Pancreas (tissue), 10 donors: ENCODE results near the gene DUSP16. TPM values are rescaled to one million over a fixed set of nuclear protein-coding genes. Genes with fewer than 3 reads are reported as not detected.

Experiments
- ATAC-seq, 4 donors: fragments of 200-7000 bp; cut with Tn5 transposase; one replicate each; pipeline versions ENCODE4 v1.8.0 to v1.9.1; 2020; ENCODE audit warnings: mild to moderate bottlenecking in 4 of 4, moderate library complexity in 4 of 4
- DNase-seq, 6 donors: peaks; one replicate each; pipeline ENCODE4 v3.0.0-alpha.2; 2020
- FAIRE-seq: peaks from 2 replicates; lab custom pipeline; 2012; peaks lifted over from hg19 to GRCh38; lab: Jason Lieb, UNC
- H3K27ac ChIP-seq, 4 donors: fragments of 200-600 bp; sonication (generic); 1 replicate in 3 of 4; 2 replicates in 1 of 4; pipeline versions ENCODE4 v1.5.0 to v1.8.0; 2020
- H3K27me3 ChIP-seq, 4 donors: fragments of 200-600 bp; one replicate each; pipeline ENCODE4 v1.8.0; 2021
- H3K36me3 ChIP-seq, 3 donors: fragments of 200-600 bp; sonication (generic) in 1 of 3; one replicate each; pipeline versions ENCODE4 v1.5.0 to v1.8.0; 2020 to 2021
- H3K4me1 ChIP-seq, 3 donors: fragments of 200-600 bp; one replicate each; pipeline ENCODE4 v1.8.0; 2021
- H3K4me3 ChIP-seq, 4 donors: fragments of 200-600 bp; sonication (generic) in 2 of 4; one replicate each; pipeline versions ENCODE4 v1.5.0 to v1.8.0; 2020 to 2021
- H3K9me3 ChIP-seq, 4 donors: fragments of 200-600 bp; one replicate each; pipeline ENCODE4 v1.8.0; 2021
- WGBS, 2 donors: extraction: QIAGEN DNeasy Blood & Tissue Kit; methylation state at CpG; one replicate each; pipeline ENCODE4 v1.1.7; 2013; 5-methylcytosine and 5-hydroxymethylcytosine counted together
- intact Hi-C, 3 donors: fragments of 100-400 bp; cut with DNase I; formaldehyde crosslinking; loops; one replicate each; pipeline versions ENCODE4 v1.11.1 to v1.14.2; 2022
- polyA plus RNA-seq, 2 donors: library from polyadenylated mRNA; stranded (reverse); fragments of 200-250 nt; gene quantifications; one replicate each; pipeline ENCODE4 v1.2.3, GENCODE V29; 2013
- total RNA-seq, 6 donors: library from RNA; stranded (reverse); fragmentation: NEBNext Ultra II Directional in 4 of 6; extraction: Animal tissue kit (Norgen Biotek cat#: 25700) in 4 of 6; gene quantifications; one replicate each; pipeline versions ENCODE4 v1.2.1 to v1.2.4, GENCODE V29; 2021 to 2023
- TF ChIP-seq, protein P1 (sequence below), 4 donors: fragments of 200-600 bp; sonication (generic) in 3 of 4; IDR thresholded peaks; one replicate each; pipeline versions ENCODE4 v1.5.0 to v1.8.0; 2021; ENCODE audit warnings: antibody characterized with exemption in 4 of 4
- donor health status: healthy with polysubstance abuse.
- donor health status: DM: no; HTN: no; CAD: no; lungs with moderate emphysema.
- donor health status: DM: no; HTN: no; CAD: no.
- donor health status: control.
- donor health status: control.
- donor health status: Bipolar disorder and iron deficiency.
- donor health status: DM: yes; HTN: yes; CAD: no.
- donor health status: DM: no; HTN: no; CAD: no.
- donor health status: DM: no; HTN: no; CAD: no.
- donor health status: DM: yes; HTN: yes; CAD: no.

Gene DUSP16
- total and polyA plus RNA-seq, 8 donors: 5.8 to 38.7 (median 26.5) TPM

- no peak for DNase-seq
- no peak for FAIRE-seq
- TF ChIP-seq, protein P1, sequence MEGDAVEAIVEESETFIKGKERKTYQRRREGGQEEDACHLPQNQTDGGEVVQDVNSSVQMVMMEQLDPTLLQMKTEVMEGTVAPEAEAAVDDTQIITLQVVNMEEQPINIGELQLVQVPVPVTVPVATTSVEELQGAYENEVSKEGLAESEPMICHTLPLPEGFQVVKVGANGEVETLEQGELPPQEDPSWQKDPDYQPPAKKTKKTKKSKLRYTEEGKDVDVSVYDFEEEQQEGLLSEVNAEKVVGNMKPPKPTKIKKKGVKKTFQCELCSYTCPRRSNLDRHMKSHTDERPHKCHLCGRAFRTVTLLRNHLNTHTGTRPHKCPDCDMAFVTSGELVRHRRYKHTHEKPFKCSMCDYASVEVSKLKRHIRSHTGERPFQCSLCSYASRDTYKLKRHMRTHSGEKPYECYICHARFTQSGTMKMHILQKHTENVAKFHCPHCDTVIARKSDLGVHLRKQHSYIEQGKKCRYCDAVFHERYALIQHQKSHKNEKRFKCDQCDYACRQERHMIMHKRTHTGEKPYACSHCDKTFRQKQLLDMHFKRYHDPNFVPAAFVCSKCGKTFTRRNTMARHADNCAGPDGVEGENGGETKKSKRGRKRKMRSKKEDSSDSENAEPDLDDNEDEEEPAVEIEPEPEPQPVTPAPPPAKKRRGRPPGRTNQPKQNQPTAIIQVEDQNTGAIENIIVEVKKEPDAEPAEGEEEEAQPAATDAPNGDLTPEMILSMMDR (IDR thresholded peaks at IDR 0.05): no peak
- H3K4me3 ChIP-seq: no peak overlapping the region
- no peak overlapping the region for H3K27ac ChIP-seq
- peaks cover 0 to 12% (median 12%) of the 10 kb centered on the region in 3 donors for H3K4me1 ChIP-seq
- intact Hi-C loops: no loop called here
- ATAC-seq: no peak
- H3K27me3 ChIP-seq: no peaks in the 10 kb centered on the region
- H3K9me3 ChIP-seq: no peaks in the 10 kb centered on the region
- WGBS, 2 donors: 94 to 95% methylated on average over 2 of the region's 2 CpGs
- H3K36me3 ChIP-seq: peaks cover 0 to 9% (median 0%) of the 10 kb centered on the region in 3 donors
Measured at GRCh38 chr12:12549426-12549825, 13.2 kb downstream of the DUSP16 start.

DNA sequence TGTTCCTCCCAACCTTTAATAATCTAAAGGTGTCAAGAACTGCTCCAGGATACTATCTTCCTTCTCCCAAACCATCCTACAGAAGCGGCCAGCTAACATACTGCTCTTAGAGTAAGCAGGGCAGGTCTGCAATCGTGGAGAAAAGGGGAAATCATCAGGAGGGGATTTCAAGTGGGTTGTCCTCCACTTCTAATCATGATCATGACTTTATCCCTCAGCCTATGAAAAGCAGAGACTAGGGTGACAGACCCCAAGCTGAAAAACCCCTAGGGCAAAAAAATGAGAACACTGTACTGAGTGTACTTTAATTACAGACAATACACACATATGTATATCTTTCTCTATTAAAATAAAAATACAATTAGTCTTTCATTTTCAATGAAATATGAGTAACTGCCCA is 13.9 kb downstream of the DUSP16 start:
- intact Hi-C loops: no loop called here
- Histone ChIP-seq H3K27ac (no peak overlapping the region), H3K4me1 (peaks cover 0 to 13% (median 12%) of the 10 kb centered on the region in 3 donors), H3K4me3 (no peak overlapping the region), H3K36me3 (peaks cover 0 to 9% (median 0%) of the 10 kb centered on the region in 3 donors), H3K27me3 (no peaks in the 10 kb centered on the region), H3K9me3 (no peaks in the 10 kb centered on the region)
- 78 to 83% methylated on average over 2 of the region's 2 CpGs for WGBS, 2 donors
- TF ChIP-seq, protein P1 (IDR thresholded peaks at IDR 0.05): no peak
- ATAC-seq (no peak), FAIRE-seq (no peak), DNase-seq (no peak)

DNA sequence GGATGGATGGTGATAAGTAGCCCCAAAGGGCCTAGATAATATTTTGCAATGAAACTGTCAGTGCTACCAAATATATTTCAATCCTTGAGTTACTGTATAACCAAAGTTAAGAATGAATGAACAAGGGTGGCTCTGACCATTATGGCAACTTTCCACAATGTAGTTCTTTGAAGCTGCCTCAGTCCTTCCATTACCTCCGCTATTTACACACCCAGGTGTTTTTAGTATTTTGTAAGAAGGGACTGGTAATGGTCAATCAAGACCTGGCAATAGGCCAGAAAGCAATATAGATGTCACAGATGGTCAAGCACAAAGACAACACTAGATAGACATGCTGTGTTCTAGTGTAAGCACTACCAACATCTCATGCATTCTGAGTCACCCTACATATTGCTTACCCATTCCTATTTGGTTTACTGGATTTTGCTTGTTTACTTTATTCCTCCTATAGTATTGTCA is 16.3 kb downstream of the DUSP16 start:
- Histone ChIP-seq H3K4me1 (peaks cover 0 to 19% (median 18%) of the 10 kb centered on the region in 3 donors), H3K27ac (peak overlapping the region in 1 of 4 donors; percentile 10), H3K9me3 (no peaks in the 10 kb centered on the region), H3K4me3 (no peak overlapping the region), H3K27me3 (no peaks in the 10 kb centered on the region), H3K36me3 (no peaks in the 10 kb centered on the region)
- FAIRE-seq (no peak), DNase-seq (no peak), ATAC-seq (peak in 3 of 4 donors; percentile 47 to 66 (median 61))
- intact Hi-C loops: no loop called here
- TF ChIP-seq, protein P1 (IDR thresholded peaks at IDR 0.05): no peak
- WGBS, 2 donors: 52 to 55% methylated on average over 1 of the region's 1 CpG

- no peaks in the 10 kb centered on the region for H3K27me3 ChIP-seq
- FAIRE-seq (no peak), ATAC-seq (no peak), DNase-seq (no peak)
- no peak overlapping the region for H3K4me3 ChIP-seq
- no peak overlapping the region for H3K27ac ChIP-seq
- 87 to 91% methylated on average over 2 of the region's 2 CpGs for WGBS, 2 donors
- H3K9me3 ChIP-seq: no peaks in the 10 kb centered on the region
- no peaks in the 10 kb centered on the region for H3K36me3 ChIP-seq
- TF ChIP-seq, protein P1 (IDR thresholded peaks at IDR 0.05): no peak
- intact Hi-C loops: no loop called here
- peaks cover 0 to 24% (median 23%) of the 10 kb centered on the region in 3 donors for H3K4me1 ChIP-seq
Measured at GRCh38 chr12:12543959-12544358, 18.7 kb downstream of the DUSP16 start.

DNA sequence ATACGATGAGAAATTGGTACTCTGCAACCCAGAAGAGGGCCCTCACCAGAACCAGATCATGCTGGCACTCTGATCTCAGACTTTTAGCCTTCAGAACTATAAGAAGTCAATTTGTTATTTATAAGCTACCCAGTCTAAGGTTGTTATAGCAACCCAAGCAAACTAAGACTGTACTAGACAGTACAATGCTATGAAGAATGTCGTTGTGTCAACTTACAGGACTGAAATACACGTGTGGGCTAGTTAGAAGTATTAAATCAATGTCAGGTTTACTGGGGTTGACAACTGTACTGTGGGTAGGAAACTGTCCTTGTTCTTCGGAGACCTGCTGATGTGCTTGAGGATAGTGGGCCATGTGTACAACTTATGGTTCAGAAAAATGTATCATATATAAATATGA is 19.7 kb downstream of the DUSP16 start:
- no peak for DNase-seq
- H3K36me3 ChIP-seq: no peaks in the 10 kb centered on the region
- no peak for FAIRE-seq
- H3K9me3 ChIP-seq: no peaks in the 10 kb centered on the region
- intact Hi-C loops: no loop called here
- ATAC-seq: peak in 2 of 4 donors; percentile 14 to 38
- no peak overlapping the region for H3K27ac ChIP-seq
- WGBS, 2 donors: 63 to 67% methylated on average over 4 of the region's 4 CpGs
- no peak overlapping the region for H3K4me3 ChIP-seq
- TF ChIP-seq, protein P1 (IDR thresholded peaks at IDR 0.05): no peak
- H3K4me1 ChIP-seq: peaks cover 0 to 31% (median 23%) of the 10 kb centered on the region in 3 donors
- no peaks in the 10 kb centered on the region for H3K27me3 ChIP-seq
